HEK293 (cell line): ENCODE data around the gene HHAT.

Experiments
- CTCF ChIA-PET: fragments of 350-600 bp; formaldehyde crosslinking; extraction: SDS; loops from one replicate; lab custom pipeline; 2021; ENCODE audit warnings: antibody characterized with exemption; lab: Yijun Ruan, JAX
- POLR2A ChIA-PET: fragments of 300-600 bp; formaldehyde crosslinking; extraction: SDS; loops from one replicate; lab custom pipeline; 2020; ENCODE audit warnings: antibody characterized with exemption, inconsistent platforms; lab: Yijun Ruan, JAX
- H3K27ac ChIP-seq: fragments of 200-500 bp; sonication (Bioruptor generic); 2 replicates; pipeline ENCODE4 v1.5.1; 2014; ENCODE audit warnings: low read depth, low read length, control low read depth, inconsistent platforms; ENCODE audit errors: extremely low read depth
- H3K36me3 ChIP-seq, 2 experiments: fragments of 200-500 bp in 1 of 2; sonication (Bioruptor generic) in 1 of 2; 1 replicate in 1 of 2; 2 replicates in 1 of 2; pipeline ENCODE4 v1.5.1; 2014 to 2017; ENCODE audit warnings: inconsistent platforms in 2 of 2, low read length in 2 of 2; ENCODE audit not compliant: control insufficient read depth in 2 of 2, insufficient read depth in 1 of 2
- H3K4me1 ChIP-seq: fragments of 200-500 bp; sonication (Bioruptor generic); 2 replicates; pipeline ENCODE4 v1.5.1; 2014; ENCODE audit warnings: mild to moderate bottlenecking, low read length, inconsistent platforms; ENCODE audit not compliant: control insufficient read depth, insufficient read depth
- H3K4me3 ChIP-seq: 2 replicates; pipeline ENCODE4 v1.5.1; 2011; ENCODE audit warnings: low read depth, mild to moderate bottlenecking, control low read depth, low read length, moderate library complexity
- H3K9me3 ChIP-seq: fragments of 200-500 bp; sonication (Bioruptor generic); 2 replicates; pipeline ENCODE4 v1.5.1; 2014; ENCODE audit warnings: low read depth, low read length, inconsistent platforms; ENCODE audit not compliant: control insufficient read depth, insufficient read depth
- HOXC10 ChIP-seq: sonication (generic); formaldehyde crosslinking; IDR thresholded peaks from 2 replicates; pipeline ENCODE4 v1.8.1; 2023; ENCODE audit warnings: mild to moderate bottlenecking, missing genetic modification reagents
- KLF1 ChIP-seq: fragments of 450-650 bp; formaldehyde crosslinking; IDR thresholded peaks from 2 replicates; pipeline ENCODE4 v1.5.1; 2016; ENCODE audit warnings: missing biosample characterization, missing genetic modification characterization
- KLF16 ChIP-seq: fragments of 450-650 bp; formaldehyde crosslinking; IDR thresholded peaks from 2 replicates; pipeline ENCODE4 v1.5.1; 2017; ENCODE audit warnings: missing biosample characterization, missing genetic modification characterization
- YY1 ChIP-seq: fragments of 450-650 bp; formaldehyde crosslinking; IDR thresholded peaks from 2 replicates; pipeline ENCODE4 v1.5.1; 2018; ENCODE audit warnings: missing biosample characterization, missing genetic modification characterization
- ZBTB48 ChIP-seq: fragments of 450-650 bp; formaldehyde crosslinking; IDR thresholded peaks from 2 replicates; pipeline ENCODE4 v1.5.1; 2016; ENCODE audit warnings: missing biosample characterization, missing genetic modification characterization
- ZEB2 ChIP-seq: fragments of 450-650 bp; formaldehyde crosslinking; IDR thresholded peaks from 2 replicates; pipeline ENCODE4 v1.5.1; 2016; ENCODE audit warnings: missing biosample characterization, missing genetic modification characterization
- ZNF416 ChIP-seq: fragments of 450-650 bp; formaldehyde crosslinking; IDR thresholded peaks from 2 replicates; pipeline ENCODE4 v1.5.1; 2016; ENCODE audit warnings: missing biosample characterization, missing genetic modification characterization
- ZNF426 ChIP-seq: fragments of 450-650 bp; formaldehyde crosslinking; IDR thresholded peaks from 2 replicates; pipeline ENCODE4 v1.5.1; 2017; ENCODE audit warnings: missing biosample characterization, missing genetic modification characterization, mild to moderate bottlenecking, inconsistent platforms, moderate library complexity
- ZNF529 ChIP-seq: fragments of 450-650 bp; formaldehyde crosslinking; IDR thresholded peaks from 2 replicates; pipeline ENCODE4 v1.5.1; 2017; ENCODE audit warnings: missing genetic modification characterization, missing biosample characterization; ENCODE audit not compliant: insufficient replicate concordance
- ZNF548 ChIP-seq: fragments of 450-650 bp; formaldehyde crosslinking; IDR thresholded peaks from 2 replicates; pipeline ENCODE4 v1.5.1; 2016; ENCODE audit warnings: missing biosample characterization, missing genetic modification characterization
- ZNF571 ChIP-seq: fragments of 450-650 bp; formaldehyde crosslinking; IDR thresholded peaks from 2 replicates; pipeline ENCODE4 v1.5.0; 2017; ENCODE audit warnings: missing biosample characterization, missing genetic modification characterization
- ZNF596 ChIP-seq: fragments of 450-650 bp; IDR thresholded peaks from 2 replicates; pipeline ENCODE4 v1.5.0; 2018; ENCODE audit warnings: missing biosample characterization, mild to moderate bottlenecking, missing genetic modification characterization, moderate library complexity
- ZNF664 ChIP-seq: fragments of 450-650 bp; formaldehyde crosslinking; IDR thresholded peaks from 2 replicates; pipeline ENCODE4 v1.5.1; 2016; ENCODE audit warnings: missing biosample characterization, missing genetic modification characterization
- ZNF843 ChIP-seq: fragments of 450-650 bp; formaldehyde crosslinking; IDR thresholded peaks from 2 replicates; pipeline ENCODE4 v1.5.1; 2016; ENCODE audit warnings: missing biosample characterization, missing genetic modification characterization
- ZSCAN16 ChIP-seq: fragments of 450-650 bp; formaldehyde crosslinking; IDR thresholded peaks from 2 replicates; pipeline ENCODE4 v1.5.1; 2016; ENCODE audit warnings: missing biosample characterization, missing genetic modification characterization
- ZSCAN30 ChIP-seq: fragments of 450-650 bp; IDR thresholded peaks from 2 replicates; pipeline ENCODE4 v1.5.1; 2018; ENCODE audit warnings: missing biosample characterization, mild to moderate bottlenecking, missing genetic modification characterization, moderate library complexity
- TF ChIP-seq, protein P1 (sequence below): fragments of 450-650 bp; formaldehyde crosslinking; IDR thresholded peaks from 2 replicates; pipeline ENCODE4 v1.5.1; 2016; ENCODE audit warnings: missing biosample characterization, missing genetic modification characterization, borderline replicate concordance
- TF ChIP-seq, protein P2 (sequence below): IDR thresholded peaks from 2 replicates; pipeline ENCODE4 v1.6.1; 2011; ENCODE audit warnings: mild to moderate bottlenecking, low read depth, low read length, borderline replicate concordance
- TF ChIP-seq, protein P3 (sequence below): fragments of 450-650 bp; formaldehyde crosslinking; IDR thresholded peaks from 2 replicates; pipeline ENCODE4 v1.5.1; 2017; ENCODE audit warnings: missing biosample characterization, missing genetic modification characterization
- TF ChIP-seq, protein P4 (sequence below): fragments of 450-650 bp; formaldehyde crosslinking; IDR thresholded peaks from 2 replicates; pipeline ENCODE4 v1.5.1; 2016; ENCODE audit warnings: missing biosample characterization, missing genetic modification characterization

Gene HHAT

DNA sequence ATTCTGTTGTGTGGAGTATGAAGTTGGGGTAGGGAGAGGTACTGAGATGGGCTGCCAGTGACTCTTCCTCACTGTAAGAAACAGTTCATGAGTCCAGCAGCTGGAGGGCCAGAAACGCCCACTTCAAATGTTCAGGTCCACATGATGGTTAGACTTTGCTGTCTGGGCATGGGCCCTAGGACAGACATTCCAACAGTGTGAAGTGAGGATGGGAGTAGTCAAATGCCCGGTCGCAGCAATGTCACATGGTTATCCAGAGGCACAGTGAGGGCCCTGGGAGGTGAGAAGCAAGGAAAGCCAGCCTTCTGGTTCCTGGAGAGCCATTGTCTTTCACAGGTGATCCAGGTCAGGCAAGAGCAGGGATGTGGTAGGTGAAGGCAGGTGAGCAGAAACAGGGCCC, 304.4 kb downstream of the HHAT start (continued):
- TF ChIP-seq, protein P1, sequence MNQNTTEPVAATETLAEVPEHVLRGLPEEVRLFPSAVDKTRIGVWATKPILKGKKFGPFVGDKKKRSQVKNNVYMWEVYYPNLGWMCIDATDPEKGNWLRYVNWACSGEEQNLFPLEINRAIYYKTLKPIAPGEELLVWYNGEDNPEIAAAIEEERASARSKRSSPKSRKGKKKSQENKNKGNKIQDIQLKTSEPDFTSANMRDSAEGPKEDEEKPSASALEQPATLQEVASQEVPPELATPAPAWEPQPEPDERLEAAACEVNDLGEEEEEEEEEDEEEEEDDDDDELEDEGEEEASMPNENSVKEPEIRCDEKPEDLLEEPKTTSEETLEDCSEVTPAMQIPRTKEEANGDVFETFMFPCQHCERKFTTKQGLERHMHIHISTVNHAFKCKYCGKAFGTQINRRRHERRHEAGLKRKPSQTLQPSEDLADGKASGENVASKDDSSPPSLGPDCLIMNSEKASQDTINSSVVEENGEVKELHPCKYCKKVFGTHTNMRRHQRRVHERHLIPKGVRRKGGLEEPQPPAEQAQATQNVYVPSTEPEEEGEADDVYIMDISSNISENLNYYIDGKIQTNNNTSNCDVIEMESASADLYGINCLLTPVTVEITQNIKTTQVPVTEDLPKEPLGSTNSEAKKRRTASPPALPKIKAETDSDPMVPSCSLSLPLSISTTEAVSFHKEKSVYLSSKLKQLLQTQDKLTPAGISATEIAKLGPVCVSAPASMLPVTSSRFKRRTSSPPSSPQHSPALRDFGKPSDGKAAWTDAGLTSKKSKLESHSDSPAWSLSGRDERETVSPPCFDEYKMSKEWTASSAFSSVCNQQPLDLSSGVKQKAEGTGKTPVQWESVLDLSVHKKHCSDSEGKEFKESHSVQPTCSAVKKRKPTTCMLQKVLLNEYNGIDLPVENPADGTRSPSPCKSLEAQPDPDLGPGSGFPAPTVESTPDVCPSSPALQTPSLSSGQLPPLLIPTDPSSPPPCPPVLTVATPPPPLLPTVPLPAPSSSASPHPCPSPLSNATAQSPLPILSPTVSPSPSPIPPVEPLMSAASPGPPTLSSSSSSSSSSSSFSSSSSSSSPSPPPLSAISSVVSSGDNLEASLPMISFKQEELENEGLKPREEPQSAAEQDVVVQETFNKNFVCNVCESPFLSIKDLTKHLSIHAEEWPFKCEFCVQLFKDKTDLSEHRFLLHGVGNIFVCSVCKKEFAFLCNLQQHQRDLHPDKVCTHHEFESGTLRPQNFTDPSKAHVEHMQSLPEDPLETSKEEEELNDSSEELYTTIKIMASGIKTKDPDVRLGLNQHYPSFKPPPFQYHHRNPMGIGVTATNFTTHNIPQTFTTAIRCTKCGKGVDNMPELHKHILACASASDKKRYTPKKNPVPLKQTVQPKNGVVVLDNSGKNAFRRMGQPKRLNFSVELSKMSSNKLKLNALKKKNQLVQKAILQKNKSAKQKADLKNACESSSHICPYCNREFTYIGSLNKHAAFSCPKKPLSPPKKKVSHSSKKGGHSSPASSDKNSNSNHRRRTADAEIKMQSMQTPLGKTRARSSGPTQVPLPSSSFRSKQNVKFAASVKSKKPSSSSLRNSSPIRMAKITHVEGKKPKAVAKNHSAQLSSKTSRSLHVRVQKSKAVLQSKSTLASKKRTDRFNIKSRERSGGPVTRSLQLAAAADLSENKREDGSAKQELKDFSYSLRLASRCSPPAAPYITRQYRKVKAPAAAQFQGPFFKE (tag by site-specific recombination), result no peak
- TF ChIP-seq ZNF529, result no peak
- TF ChIP-seq ZNF426 (tag by site-specific recombination), result no peak
- no peak for TF ChIP-seq KLF16 (tag by site-specific recombination)
- TF ChIP-seq, all 188 proteins: peak for 0

DNA sequence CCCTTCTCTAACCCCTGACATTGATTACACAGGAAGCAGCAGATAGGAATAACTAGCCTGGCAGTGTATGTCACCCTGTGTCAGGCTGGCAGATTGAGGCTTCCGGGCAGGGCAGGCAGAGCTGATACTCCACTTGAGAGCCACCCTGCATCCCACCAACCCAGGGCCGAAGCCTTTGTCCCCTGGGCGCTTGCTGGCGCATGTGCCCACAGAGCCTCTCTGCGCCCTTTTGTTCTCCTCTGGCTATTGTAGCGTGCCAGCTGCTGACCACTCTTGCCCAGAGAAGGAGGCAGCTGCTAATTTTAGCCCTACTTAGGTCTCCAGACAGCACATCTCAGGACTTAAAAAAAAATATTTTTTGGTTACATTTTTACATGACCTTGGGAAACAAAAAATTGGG, 304.9 kb downstream of the HHAT start:
- Histone ChIP-seq H3K36me3 (no peaks in the 10 kb centered on the region), H3K27ac (no peak overlapping the region), H3K4me3 (no peak overlapping the region), H3K9me3 (no peaks in the 10 kb centered on the region), H3K4me1 (no peaks in the 10 kb centered on the region)
- CTCF ChIA-PET, result no interaction called here
- POLR2A ChIA-PET, result no interaction called here
- TF ChIP-seq HOXC10 (CRISPR knock-in tag), result no peak
- TF ChIP-seq YY1 (tag by site-specific recombination), result no peak
- no peak for TF ChIP-seq ZNF843 (tag by site-specific recombination)
- TF ChIP-seq ZNF571, result no peak
- TF ChIP-seq ZNF416 (tag by site-specific recombination), result no peak
- TF ChIP-seq ZEB2, result no peak
- TF ChIP-seq, protein P2, sequence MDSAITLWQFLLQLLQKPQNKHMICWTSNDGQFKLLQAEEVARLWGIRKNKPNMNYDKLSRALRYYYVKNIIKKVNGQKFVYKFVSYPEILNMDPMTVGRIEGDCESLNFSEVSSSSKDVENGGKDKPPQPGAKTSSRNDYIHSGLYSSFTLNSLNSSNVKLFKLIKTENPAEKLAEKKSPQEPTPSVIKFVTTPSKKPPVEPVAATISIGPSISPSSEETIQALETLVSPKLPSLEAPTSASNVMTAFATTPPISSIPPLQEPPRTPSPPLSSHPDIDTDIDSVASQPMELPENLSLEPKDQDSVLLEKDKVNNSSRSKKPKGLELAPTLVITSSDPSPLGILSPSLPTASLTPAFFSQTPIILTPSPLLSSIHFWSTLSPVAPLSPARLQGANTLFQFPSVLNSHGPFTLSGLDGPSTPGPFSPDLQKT, result no peak
- no peak for TF ChIP-seq ZSCAN16 (tag by site-specific recombination)
- no peak for TF ChIP-seq ZNF548
- TF ChIP-seq ZNF664 (tag by site-specific recombination), result no peak
- no peak for TF ChIP-seq ZNF596
- TF ChIP-seq ZBTB48 (tag by site-specific recombination), result no peak
- TF ChIP-seq, protein P3, sequence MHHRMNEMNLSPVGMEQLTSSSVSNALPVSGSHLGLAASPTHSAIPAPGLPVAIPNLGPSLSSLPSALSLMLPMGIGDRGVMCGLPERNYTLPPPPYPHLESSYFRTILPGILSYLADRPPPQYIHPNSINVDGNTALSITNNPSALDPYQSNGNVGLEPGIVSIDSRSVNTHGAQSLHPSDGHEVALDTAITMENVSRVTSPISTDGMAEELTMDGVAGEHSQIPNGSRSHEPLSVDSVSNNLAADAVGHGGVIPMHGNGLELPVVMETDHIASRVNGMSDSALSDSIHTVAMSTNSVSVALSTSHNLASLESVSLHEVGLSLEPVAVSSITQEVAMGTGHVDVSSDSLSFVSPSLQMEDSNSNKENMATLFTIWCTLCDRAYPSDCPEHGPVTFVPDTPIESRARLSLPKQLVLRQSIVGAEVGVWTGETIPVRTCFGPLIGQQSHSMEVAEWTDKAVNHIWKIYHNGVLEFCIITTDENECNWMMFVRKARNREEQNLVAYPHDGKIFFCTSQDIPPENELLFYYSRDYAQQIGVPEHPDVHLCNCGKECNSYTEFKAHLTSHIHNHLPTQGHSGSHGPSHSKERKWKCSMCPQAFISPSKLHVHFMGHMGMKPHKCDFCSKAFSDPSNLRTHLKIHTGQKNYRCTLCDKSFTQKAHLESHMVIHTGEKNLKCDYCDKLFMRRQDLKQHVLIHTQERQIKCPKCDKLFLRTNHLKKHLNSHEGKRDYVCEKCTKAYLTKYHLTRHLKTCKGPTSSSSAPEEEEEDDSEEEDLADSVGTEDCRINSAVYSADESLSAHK (tag by site-specific recombination), result no peak
- no peak for TF ChIP-seq ZSCAN30
- TF ChIP-seq, protein P4, sequence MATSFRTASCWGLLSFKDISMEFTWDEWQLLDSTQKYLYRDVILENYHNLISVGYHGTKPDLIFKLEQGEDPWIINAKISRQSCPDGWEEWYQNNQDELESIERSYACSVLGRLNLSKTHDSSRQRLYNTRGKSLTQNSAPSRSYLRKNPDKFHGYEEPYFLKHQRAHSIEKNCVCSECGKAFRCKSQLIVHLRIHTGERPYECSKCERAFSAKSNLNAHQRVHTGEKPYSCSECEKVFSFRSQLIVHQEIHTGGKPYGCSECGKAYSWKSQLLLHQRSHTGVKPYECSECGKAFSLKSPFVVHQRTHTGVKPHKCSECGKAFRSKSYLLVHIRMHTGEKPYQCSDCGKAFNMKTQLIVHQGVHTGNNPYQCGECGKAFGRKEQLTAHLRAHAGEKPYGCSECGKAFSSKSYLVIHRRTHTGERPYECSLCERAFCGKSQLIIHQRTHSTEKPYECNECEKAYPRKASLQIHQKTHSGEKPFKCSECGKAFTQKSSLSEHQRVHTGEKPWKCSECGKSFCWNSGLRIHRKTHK (tag by site-specific recombination), result no peak
- TF ChIP-seq KLF1 (tag by site-specific recombination), result no peak
